Thyroid gland (tissue), 4 donors: Measurements from ENCODE around the gene ZNF383.
"Not testable (repeated sequence)": the region's sequence is repeated elsewhere in the genome, so short reads cannot be mapped to it uniquely, and the experiment has no call there.

Experiments used
- CTCF ChIP-seq, 6 experiments: fragments of 200-600 bp in 3 of 6; fragments of 450-650 bp in 3 of 6; sonication (generic) in 3 of 6; IDR thresholded peaks; one replicate each; pipeline ENCODE4 v1.5.1; 2016 to 2019; ENCODE audit warnings: antibody characterized with exemption in 6 of 6, mild to moderate bottlenecking in 2 of 6, inconsistent platforms in 1 of 6, moderate library complexity in 1 of 6
- POLR2A ChIP-seq, 2 donors: fragments of 450-650 bp; IDR thresholded peaks; one replicate each; pipeline ENCODE4 v1.6.1; 2017; ENCODE audit warnings: antibody characterized with exemption in 2 of 2, mild to moderate bottlenecking in 2 of 2, moderate library complexity in 1 of 2

GRCh38 chr19:37195248-37195647 lies 22.8 kb upstream of the ZNF383 start:
- TF ChIP-seq CTCF, POLR2A (IDR thresholded peaks at IDR 0.05): not testable (repeated sequence)
